WTC11 (cell line): ENCODE results near the gene RAPGEF5. TPM values are rescaled to one million over a fixed set of nuclear protein-coding genes. Genes with fewer than 3 reads are reported as not detected.

Source experiments
- ATAC-seq: fragments of 200-7000 bp; cut with Tn5 transposase; 2 replicates; pipeline ENCODE4 v1.10.0; 2021; ENCODE audit warnings: mild to moderate bottlenecking, moderate library complexity
- CTCF ChIA-PET: fragments of 300-600 bp; sonication (Branson Sonifier 250); formaldehyde crosslinking; loops from one replicate; lab custom pipeline; 2021; ENCODE audit warnings: antibody characterized with exemption; lab: Charles Lee
- POLR2A ChIA-PET: fragments of 350-600 bp; sonication (Branson Sonifier 250); formaldehyde crosslinking; loops from one replicate; lab custom pipeline; 2021; ENCODE audit warnings: antibody characterized with exemption; lab: Charles Lee
- DNase-seq: peaks from one replicate; pipeline ENCODE4 v3.0.0; 2021; ENCODE audit warnings: low spot score
- H3K27ac Mint-ChIP-seq: 2 replicates; pipeline ENCODE4 v1.8.0; 2021; ENCODE audit warnings: mixed read lengths
- H3K27me3 Mint-ChIP-seq: 2 replicates; pipeline ENCODE4 v1.8.0; 2021; ENCODE audit warnings: low read depth, mild to moderate bottlenecking, moderate library complexity, mixed read lengths
- H3K36me3 Mint-ChIP-seq: 2 replicates; pipeline ENCODE4 v1.8.0; 2021; ENCODE audit warnings: mixed read lengths
- H3K4me1 Mint-ChIP-seq: 2 replicates; pipeline ENCODE4 v1.8.0; 2022; ENCODE audit warnings: mixed read lengths
- H3K4me3 Mint-ChIP-seq: 2 replicates; pipeline ENCODE4 v1.8.0; 2021; ENCODE audit warnings: mild to moderate bottlenecking, moderate library complexity, mixed read lengths
- H3K9me3 Mint-ChIP-seq: 2 replicates; pipeline ENCODE4 v1.8.0; 2021; ENCODE audit warnings: mixed read lengths
- ETV6 ChIP-seq: sonication (generic); formaldehyde crosslinking; IDR thresholded peaks from 2 replicates; pipeline ENCODE4 v1.8.1; 2022; ENCODE audit warnings: mild to moderate bottlenecking, missing genetic modification reagents
- FOXJ3 ChIP-seq: sonication (generic); formaldehyde crosslinking; IDR thresholded peaks from 2 replicates; pipeline ENCODE4 v1.9.0; 2021; ENCODE audit warnings: missing genetic modification reagents, mild to moderate bottlenecking, borderline replicate concordance
- GTF2I ChIP-seq: fragments of 250-450 bp; sonication (Bioruptor Pico); conservative IDR thresholded peaks from 2 replicates; pipeline ENCODE4 v1.4.0; 2021; ENCODE audit warnings: mild to moderate bottlenecking
- JUN ChIP-seq: sonication (generic); formaldehyde crosslinking; IDR thresholded peaks from 2 replicates; pipeline ENCODE4 v1.8.0; 2023; ENCODE audit warnings: mild to moderate bottlenecking, missing genetic modification reagents
- KAT7 ChIP-seq: sonication (generic); formaldehyde crosslinking; IDR thresholded peaks from 2 replicates; pipeline ENCODE4 v1.8.1; 2023; ENCODE audit warnings: missing genetic modification reagents, mild to moderate bottlenecking, borderline replicate concordance
- NFYB ChIP-seq: sonication (generic); formaldehyde crosslinking; conservative IDR thresholded peaks from 2 replicates; pipeline ENCODE4 v1.8.0; 2022; ENCODE audit warnings: low read depth, missing genetic modification reagents
- OVOL2 ChIP-seq: fragments of 250-450 bp; sonication (Bioruptor Pico); IDR thresholded peaks from 2 replicates; pipeline ENCODE4 v1.9.0; 2021; ENCODE audit warnings: mild to moderate bottlenecking, borderline replicate concordance
- SOX15 ChIP-seq: fragments of 250-450 bp; sonication (Bioruptor Pico); IDR thresholded peaks from 2 replicates; pipeline ENCODE4 v1.9.0; 2021; ENCODE audit warnings: mild to moderate bottlenecking
- TP53 ChIP-seq: sonication (generic); formaldehyde crosslinking; IDR thresholded peaks from 2 replicates; pipeline ENCODE4 v1.8.1; 2023; ENCODE audit warnings: mild to moderate bottlenecking, missing genetic modification reagents
- ZNF121 ChIP-seq: sonication (generic); formaldehyde crosslinking; IDR thresholded peaks from 2 replicates; pipeline ENCODE4 v1.8.0; 2023; ENCODE audit warnings: missing genetic modification reagents
- ZNF232 ChIP-seq: sonication (generic); formaldehyde crosslinking; IDR thresholded peaks from 2 replicates; pipeline ENCODE4 v1.8.0; 2022; ENCODE audit warnings: mild to moderate bottlenecking, missing genetic modification reagents
- ZNF317 ChIP-seq: sonication (generic); formaldehyde crosslinking; IDR thresholded peaks from 2 replicates; pipeline ENCODE4 v1.8.1; 2023; ENCODE audit warnings: low read depth, mild to moderate bottlenecking, moderate library complexity, missing genetic modification reagents, borderline replicate concordance
- ZNF423 ChIP-seq: fragments of 250-450 bp; sonication (Bioruptor Pico); IDR thresholded peaks from 2 replicates; pipeline ENCODE4 v2.1.2; 2022; ENCODE audit warnings: mild to moderate bottlenecking, moderate library complexity
- total RNA-seq: library from RNA; stranded (reverse); gene quantifications from 3 replicates; pipeline ENCODE4 v1.2.3, GENCODE V29; 2021
- TF ChIP-seq, protein P1 (sequence below): sonication (generic); formaldehyde crosslinking; IDR thresholded peaks from 2 replicates; pipeline ENCODE4 v1.8.1; 2023; ENCODE audit warnings: mild to moderate bottlenecking, missing genetic modification reagents
- TF ChIP-seq, protein P2 (sequence below): sonication (generic); formaldehyde crosslinking; IDR thresholded peaks from 2 replicates; pipeline ENCODE4 v1.8.0; 2022; ENCODE audit warnings: missing genetic modification reagents
- TF ChIP-seq, protein P3 (sequence below): sonication (generic); formaldehyde crosslinking; IDR thresholded peaks from 2 replicates; pipeline ENCODE4 v1.8.1; 2023; ENCODE audit warnings: mild to moderate bottlenecking, missing genetic modification reagents, moderate library complexity
- TF ChIP-seq, protein P4 (sequence below): sonication (generic); formaldehyde crosslinking; IDR thresholded peaks from 2 replicates; pipeline ENCODE4 v1.8.1; 2022; ENCODE audit warnings: low read depth, mild to moderate bottlenecking, moderate library complexity, missing genetic modification reagents, borderline replicate concordance
- TF ChIP-seq, protein P5 (sequence below): fragments of 250-450 bp; sonication (Bioruptor Pico); IDR thresholded peaks from 2 replicates; pipeline ENCODE4 v1.8.0; 2021; ENCODE audit warnings: mild to moderate bottlenecking
- TF ChIP-seq, protein P6 (sequence below): sonication (generic); formaldehyde crosslinking; conservative IDR thresholded peaks from 2 replicates; pipeline ENCODE4 v1.8.1; 2022; ENCODE audit warnings: mild to moderate bottlenecking, missing genetic modification reagents
- TF ChIP-seq, protein P7 (sequence below): sonication (generic); formaldehyde crosslinking; IDR thresholded peaks from 2 replicates; pipeline ENCODE4 v1.8.0; 2023; ENCODE audit warnings: missing genetic modification reagents, mild to moderate bottlenecking, borderline replicate concordance
- TF ChIP-seq, protein P8 (sequence below): sonication (generic); formaldehyde crosslinking; IDR thresholded peaks from 2 replicates; pipeline ENCODE4 v1.8.1; 2022; ENCODE audit warnings: mild to moderate bottlenecking, moderate library complexity, missing genetic modification reagents
- TF ChIP-seq, protein P9 (sequence below): sonication (generic); formaldehyde crosslinking; IDR thresholded peaks from 2 replicates; pipeline ENCODE4 v1.8.0; 2023; ENCODE audit warnings: missing genetic modification reagents

Gene RAPGEF5
- total RNA-seq, 1 experiment from 2014 or later, result 12.3 TPM

DNA sequence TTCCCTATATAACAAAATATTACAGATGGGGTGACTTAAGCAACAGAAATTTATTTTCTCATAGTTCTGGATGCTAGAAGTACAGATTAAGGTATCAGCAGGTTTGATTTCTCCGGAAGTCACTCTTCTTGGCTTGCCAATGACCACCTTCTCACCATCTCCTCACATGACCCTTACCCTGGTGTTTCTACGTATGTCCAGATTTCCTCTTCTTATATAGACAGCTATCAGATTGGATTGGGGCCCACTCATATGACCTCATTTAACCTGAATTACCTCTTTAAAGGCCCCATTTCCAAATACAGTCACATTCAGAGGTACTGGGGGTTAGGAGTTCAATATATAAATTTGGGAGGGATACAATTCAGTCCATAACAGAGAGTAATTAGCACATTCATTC, 17.0 kb upstream of the RAPGEF5 start:
- H3K36me3 Mint-ChIP-seq, result no peaks in the 10 kb centered on the region
- DNase-seq (no peak), ATAC-seq (no peak)
- ChIA-PET POLR2A (interaction anchor here (0.5 kb wide), 1 partner anchor 29 kb away, joined by 3 read pairs; no protein-coding TSS in a partner anchor), CTCF (no interaction called here)
- TF ChIP-seq, protein P1, sequence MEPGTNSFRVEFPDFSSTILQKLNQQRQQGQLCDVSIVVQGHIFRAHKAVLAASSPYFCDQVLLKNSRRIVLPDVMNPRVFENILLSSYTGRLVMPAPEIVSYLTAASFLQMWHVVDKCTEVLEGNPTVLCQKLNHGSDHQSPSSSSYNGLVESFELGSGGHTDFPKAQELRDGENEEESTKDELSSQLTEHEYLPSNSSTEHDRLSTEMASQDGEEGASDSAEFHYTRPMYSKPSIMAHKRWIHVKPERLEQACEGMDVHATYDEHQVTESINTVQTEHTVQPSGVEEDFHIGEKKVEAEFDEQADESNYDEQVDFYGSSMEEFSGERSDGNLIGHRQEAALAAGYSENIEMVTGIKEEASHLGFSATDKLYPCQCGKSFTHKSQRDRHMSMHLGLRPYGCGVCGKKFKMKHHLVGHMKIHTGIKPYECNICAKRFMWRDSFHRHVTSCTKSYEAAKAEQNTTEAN, result no peak
- TF ChIP-seq ETV6 (CRISPR knock-in tag) (no peak), OVOL2 (CRISPR knock-in tag) (no peak), NFYB (CRISPR knock-in tag) (no peak), ZNF121 (no peak), GTF2I (CRISPR knock-in tag) (no peak), JUN (CRISPR knock-in tag) (no peak), ZNF317 (CRISPR knock-in tag) (no peak), TP53 (CRISPR knock-in tag) (no peak), KAT7 (CRISPR knock-in tag) (no peak)
- TF ChIP-seq, protein P2, sequence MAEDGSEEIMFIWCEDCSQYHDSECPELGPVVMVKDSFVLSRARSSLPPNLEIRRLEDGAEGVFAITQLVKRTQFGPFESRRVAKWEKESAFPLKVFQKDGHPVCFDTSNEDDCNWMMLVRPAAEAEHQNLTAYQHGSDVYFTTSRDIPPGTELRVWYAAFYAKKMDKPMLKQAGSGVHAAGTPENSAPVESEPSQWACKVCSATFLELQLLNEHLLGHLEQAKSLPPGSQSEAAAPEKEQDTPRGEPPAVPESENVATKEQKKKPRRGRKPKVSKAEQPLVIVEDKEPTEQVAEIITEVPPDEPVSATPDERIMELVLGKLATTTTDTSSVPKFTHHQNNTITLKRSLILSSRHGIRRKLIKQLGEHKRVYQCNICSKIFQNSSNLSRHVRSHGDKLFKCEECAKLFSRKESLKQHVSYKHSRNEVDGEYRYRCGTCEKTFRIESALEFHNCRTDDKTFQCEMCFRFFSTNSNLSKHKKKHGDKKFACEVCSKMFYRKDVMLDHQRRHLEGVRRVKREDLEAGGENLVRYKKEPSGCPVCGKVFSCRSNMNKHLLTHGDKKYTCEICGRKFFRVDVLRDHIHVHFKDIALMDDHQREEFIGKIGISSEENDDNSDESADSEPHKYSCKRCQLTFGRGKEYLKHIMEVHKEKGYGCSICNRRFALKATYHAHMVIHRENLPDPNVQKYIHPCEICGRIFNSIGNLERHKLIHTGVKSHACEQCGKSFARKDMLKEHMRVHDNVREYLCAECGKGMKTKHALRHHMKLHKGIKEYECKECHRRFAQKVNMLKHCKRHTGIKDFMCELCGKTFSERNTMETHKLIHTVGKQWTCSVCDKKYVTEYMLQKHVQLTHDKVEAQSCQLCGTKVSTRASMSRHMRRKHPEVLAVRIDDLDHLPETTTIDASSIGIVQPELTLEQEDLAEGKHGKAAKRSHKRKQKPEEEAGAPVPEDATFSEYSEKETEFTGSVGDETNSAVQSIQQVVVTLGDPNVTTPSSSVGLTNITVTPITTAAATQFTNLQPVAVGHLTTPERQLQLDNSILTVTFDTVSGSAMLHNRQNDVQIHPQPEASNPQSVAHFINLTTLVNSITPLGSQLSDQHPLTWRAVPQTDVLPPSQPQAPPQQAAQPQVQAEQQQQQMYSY (CRISPR knock-in tag), result no peak
- TF ChIP-seq, protein P3, sequence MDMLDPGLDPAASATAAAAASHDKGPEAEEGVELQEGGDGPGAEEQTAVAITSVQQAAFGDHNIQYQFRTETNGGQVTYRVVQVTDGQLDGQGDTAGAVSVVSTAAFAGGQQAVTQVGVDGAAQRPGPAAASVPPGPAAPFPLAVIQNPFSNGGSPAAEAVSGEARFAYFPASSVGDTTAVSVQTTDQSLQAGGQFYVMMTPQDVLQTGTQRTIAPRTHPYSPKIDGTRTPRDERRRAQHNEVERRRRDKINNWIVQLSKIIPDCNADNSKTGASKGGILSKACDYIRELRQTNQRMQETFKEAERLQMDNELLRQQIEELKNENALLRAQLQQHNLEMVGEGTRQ (CRISPR knock-in tag), result no peak
- TF ChIP-seq, protein P4, sequence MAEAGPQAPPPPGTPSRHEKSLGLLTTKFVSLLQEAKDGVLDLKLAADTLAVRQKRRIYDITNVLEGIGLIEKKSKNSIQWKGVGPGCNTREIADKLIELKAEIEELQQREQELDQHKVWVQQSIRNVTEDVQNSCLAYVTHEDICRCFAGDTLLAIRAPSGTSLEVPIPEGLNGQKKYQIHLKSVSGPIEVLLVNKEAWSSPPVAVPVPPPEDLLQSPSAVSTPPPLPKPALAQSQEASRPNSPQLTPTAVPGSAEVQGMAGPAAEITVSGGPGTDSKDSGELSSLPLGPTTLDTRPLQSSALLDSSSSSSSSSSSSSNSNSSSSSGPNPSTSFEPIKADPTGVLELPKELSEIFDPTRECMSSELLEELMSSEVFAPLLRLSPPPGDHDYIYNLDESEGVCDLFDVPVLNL, result no peak
- TF ChIP-seq, protein P5, sequence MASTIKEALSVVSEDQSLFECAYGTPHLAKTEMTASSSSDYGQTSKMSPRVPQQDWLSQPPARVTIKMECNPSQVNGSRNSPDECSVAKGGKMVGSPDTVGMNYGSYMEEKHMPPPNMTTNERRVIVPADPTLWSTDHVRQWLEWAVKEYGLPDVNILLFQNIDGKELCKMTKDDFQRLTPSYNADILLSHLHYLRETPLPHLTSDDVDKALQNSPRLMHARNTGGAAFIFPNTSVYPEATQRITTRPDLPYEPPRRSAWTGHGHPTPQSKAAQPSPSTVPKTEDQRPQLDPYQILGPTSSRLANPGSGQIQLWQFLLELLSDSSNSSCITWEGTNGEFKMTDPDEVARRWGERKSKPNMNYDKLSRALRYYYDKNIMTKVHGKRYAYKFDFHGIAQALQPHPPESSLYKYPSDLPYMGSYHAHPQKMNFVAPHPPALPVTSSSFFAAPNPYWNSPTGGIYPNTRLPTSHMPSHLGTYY (CRISPR knock-in tag), result no peak
- TF ChIP-seq, protein P6, sequence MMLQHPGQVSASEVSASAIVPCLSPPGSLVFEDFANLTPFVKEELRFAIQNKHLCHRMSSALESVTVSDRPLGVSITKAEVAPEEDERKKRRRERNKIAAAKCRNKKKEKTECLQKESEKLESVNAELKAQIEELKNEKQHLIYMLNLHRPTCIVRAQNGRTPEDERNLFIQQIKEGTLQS (CRISPR knock-in tag), result no peak
- H3K9me3 Mint-ChIP-seq, result no peaks in the 10 kb centered on the region
- H3K27me3 Mint-ChIP-seq, result no peaks in the 10 kb centered on the region
- no peak overlapping the region for H3K4me3 Mint-ChIP-seq
- H3K27ac Mint-ChIP-seq, result no peak overlapping the region
- peaks cover 3% of the 10 kb centered on the region for H3K4me1 Mint-ChIP-seq

DNA sequence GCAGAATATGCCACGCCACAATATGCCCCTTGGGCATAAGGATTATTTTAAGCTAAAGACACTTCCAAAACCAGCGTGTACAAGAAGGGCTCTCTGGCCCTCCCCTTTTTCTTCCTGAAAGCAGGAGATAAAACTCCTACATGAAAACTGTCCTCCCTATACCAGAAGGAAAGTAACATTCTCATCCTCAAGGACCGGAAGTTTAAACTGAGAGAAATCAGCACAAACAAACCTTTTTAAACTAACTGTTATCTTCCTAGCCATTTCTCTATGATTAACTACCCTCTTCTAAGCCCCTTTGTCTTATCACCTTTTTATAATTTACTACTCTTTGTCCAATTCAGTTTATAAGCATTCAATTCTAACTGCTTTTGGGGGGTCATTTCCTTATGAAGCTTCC, 16.4 kb upstream of the RAPGEF5 start:
- no peak overlapping the region for H3K4me3 Mint-ChIP-seq
- no peaks in the 10 kb centered on the region for H3K27me3 Mint-ChIP-seq
- DNase-seq (no peak), ATAC-seq (no peak)
- H3K36me3 Mint-ChIP-seq, result no peaks in the 10 kb centered on the region
- no peaks in the 10 kb centered on the region for H3K9me3 Mint-ChIP-seq
- ChIA-PET CTCF (interaction anchor here (0.5 kb wide), 1 partner anchor 27 kb away, joined by 3 read pairs; no protein-coding TSS in a partner anchor), POLR2A (interaction anchor here (0.5 kb wide), 1 partner anchor 28 kb away, joined by 3 read pairs; no protein-coding TSS in a partner anchor)
- H3K27ac Mint-ChIP-seq, result no peak overlapping the region
- H3K4me1 Mint-ChIP-seq, result peaks cover 3% of the 10 kb centered on the region
- TF ChIP-seq, protein P7, sequence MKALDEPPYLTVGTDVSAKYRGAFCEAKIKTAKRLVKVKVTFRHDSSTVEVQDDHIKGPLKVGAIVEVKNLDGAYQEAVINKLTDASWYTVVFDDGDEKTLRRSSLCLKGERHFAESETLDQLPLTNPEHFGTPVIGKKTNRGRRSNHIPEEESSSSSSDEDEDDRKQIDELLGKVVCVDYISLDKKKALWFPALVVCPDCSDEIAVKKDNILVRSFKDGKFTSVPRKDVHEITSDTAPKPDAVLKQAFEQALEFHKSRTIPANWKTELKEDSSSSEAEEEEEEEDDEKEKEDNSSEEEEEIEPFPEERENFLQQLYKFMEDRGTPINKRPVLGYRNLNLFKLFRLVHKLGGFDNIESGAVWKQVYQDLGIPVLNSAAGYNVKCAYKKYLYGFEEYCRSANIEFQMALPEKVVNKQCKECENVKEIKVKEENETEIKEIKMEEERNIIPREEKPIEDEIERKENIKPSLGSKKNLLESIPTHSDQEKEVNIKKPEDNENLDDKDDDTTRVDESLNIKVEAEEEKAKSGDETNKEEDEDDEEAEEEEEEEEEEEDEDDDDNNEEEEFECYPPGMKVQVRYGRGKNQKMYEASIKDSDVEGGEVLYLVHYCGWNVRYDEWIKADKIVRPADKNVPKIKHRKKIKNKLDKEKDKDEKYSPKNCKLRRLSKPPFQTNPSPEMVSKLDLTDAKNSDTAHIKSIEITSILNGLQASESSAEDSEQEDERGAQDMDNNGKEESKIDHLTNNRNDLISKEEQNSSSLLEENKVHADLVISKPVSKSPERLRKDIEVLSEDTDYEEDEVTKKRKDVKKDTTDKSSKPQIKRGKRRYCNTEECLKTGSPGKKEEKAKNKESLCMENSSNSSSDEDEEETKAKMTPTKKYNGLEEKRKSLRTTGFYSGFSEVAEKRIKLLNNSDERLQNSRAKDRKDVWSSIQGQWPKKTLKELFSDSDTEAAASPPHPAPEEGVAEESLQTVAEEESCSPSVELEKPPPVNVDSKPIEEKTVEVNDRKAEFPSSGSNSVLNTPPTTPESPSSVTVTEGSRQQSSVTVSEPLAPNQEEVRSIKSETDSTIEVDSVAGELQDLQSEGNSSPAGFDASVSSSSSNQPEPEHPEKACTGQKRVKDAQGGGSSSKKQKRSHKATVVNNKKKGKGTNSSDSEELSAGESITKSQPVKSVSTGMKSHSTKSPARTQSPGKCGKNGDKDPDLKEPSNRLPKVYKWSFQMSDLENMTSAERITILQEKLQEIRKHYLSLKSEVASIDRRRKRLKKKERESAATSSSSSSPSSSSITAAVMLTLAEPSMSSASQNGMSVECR, result no peak
- TF ChIP-seq ZNF232, result no peak
- TF ChIP-seq, protein P8, sequence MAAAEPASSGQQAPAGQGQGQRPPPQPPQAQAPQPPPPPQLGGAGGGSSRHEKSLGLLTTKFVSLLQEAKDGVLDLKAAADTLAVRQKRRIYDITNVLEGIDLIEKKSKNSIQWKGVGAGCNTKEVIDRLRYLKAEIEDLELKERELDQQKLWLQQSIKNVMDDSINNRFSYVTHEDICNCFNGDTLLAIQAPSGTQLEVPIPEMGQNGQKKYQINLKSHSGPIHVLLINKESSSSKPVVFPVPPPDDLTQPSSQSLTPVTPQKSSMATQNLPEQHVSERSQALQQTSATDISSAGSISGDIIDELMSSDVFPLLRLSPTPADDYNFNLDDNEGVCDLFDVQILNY (CRISPR knock-in tag), result no peak
- no peak for TF ChIP-seq FOXJ3 (CRISPR knock-in tag)
- TF ChIP-seq ZNF423 (CRISPR knock-in tag), result no peak
- no peak for TF ChIP-seq SOX15 (CRISPR knock-in tag)
- TF ChIP-seq, protein P9, sequence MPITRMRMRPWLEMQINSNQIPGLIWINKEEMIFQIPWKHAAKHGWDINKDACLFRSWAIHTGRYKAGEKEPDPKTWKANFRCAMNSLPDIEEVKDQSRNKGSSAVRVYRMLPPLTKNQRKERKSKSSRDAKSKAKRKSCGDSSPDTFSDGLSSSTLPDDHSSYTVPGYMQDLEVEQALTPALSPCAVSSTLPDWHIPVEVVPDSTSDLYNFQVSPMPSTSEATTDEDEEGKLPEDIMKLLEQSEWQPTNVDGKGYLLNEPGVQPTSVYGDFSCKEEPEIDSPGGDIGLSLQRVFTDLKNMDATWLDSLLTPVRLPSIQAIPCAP (CRISPR knock-in tag), result no peak
